ENCODE measurements around the gene ZNF536. TPM values are rescaled to one million over a fixed set of nuclear protein-coding genes. Genes with fewer than 3 reads are reported as not detected.

The ZNF536 gene
- total and polyA plus RNA-seq, 9 of the 15 experiments (the other 6 are each of a cell fraction or from before 2014, with no cell fraction given) = not detected

DNA sequence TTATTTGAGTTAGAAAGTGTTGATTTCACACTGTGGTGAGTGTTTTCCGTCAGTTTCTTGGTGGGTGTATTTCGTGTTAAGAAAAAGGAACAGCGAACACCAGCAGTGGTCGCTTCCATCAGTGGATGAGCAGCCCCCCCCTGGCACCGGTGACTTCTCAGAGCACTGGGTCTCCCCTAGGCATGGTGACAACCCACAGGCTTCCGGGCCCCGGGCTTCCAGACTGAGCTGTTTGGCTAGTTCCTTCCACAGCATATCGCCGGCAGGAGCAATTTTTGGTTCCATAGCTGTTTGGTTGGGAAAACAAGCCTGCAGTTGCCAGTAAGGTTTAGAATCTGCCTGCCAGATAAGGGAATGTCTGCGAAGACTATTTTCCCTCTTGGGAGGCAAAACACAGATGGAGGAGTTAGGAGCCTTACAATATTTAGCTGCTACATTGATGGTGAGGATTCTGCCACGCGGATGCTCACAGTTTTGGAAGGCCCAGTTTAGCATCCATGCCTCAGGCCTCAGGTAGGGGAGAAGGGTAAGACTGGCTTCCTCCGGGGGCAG lies 18.7 kb upstream of the ZNF536 start:
- BruUV-seq (replicated peaks) = no TSS peak
- FAIRE-seq = no peak
- TF ChIP-seq HNRNPL (IDR thresholded peaks at IDR 0.05; ENCODE audit: low read depth, low read length) (no peak), CBX3 (IDR thresholded peaks at IDR 0.05; ENCODE audit: borderline replicate concordance in 1 of 2, low read length in 2 of 2) (no peak), MGA (IDR thresholded peaks at IDR 0.05) (no peak), HDAC2 (IDR thresholded peaks at IDR 0.05) (no peak), SMAD4 (CRISPR knock-in tag; conservative IDR thresholded peaks at IDR 0.05) (no peak), CBX5 (IDR thresholded peaks at IDR 0.05; ENCODE audit: borderline replicate concordance, low read depth) (no peak), ZNF740 (CRISPR knock-in tag; IDR thresholded peaks at IDR 0.05) (no peak), ZNF740 (tag; IDR thresholded peaks at IDR 0.05) (no peak), RBM15 (IDR thresholded peaks at IDR 0.05; ENCODE audit: insufficient read depth, low read length) (no peak)

More for the DNA sequence above, 18.7 kb upstream of the ZNF536 start:
- Histone ChIP-seq H3K4me2 (ENCODE audit: insufficient read depth, low read length) (no peak overlapping the region), H4K20me1 (replicated peaks; ENCODE audit: control insufficient read depth, insufficient read depth, low read length) (0 out of 2 replicates have a peak, but pooled peaks cover 4% of the 10 kb centered on the region), H2AFZ (ENCODE audit: low read depth, low read length) (no peak overlapping the region), H3K4me3 (no peak overlapping the region), H3K27me3 (ENCODE audit: control insufficient read depth in 2 of 2, insufficient read depth in 2 of 2, low read length in 2 of 2) (peaks cover 1 to 3% of the 10 kb centered on the region in 2 experiments; a peak in 2 of 5 replicates), H3K9me3 (replicated peaks; ENCODE audit: control insufficient read depth, insufficient read depth, low read depth, low read length) (no peaks in the 10 kb centered on the region), H3K36me3 (ENCODE audit: control insufficient read depth, insufficient read depth, low read length) (no peaks in the 10 kb centered on the region), H3K9me1 (ENCODE audit: control insufficient read depth, insufficient read depth, low read length) (no peaks in the 10 kb centered on the region), H3K27ac (ENCODE audit: extremely low read depth, low read depth, low read length) (no peak overlapping the region), H3K4me1 (replicated peaks in 1 of 2; ENCODE audit: control insufficient read depth in 2 of 2, insufficient read depth in 2 of 2, low read length in 2 of 2) (no peaks in the 10 kb centered on the region), H3K79me2 (ENCODE audit: control insufficient read depth, insufficient read depth, low read length) (no peaks in the 10 kb centered on the region), H3K9ac (ENCODE audit: insufficient read depth in 1 of 2, low read depth in 2 of 2, low read length in 2 of 2) (no peak overlapping the region)
- WGBS (ENCODE audit: insufficient coverage, low coverage, missing lambda C conversion rate) = 0% methylated on average over 13 of the region's 13 CpGs
- ChIA-PET CTCF (ENCODE audit: low intra/inter-chr PET ratio) (no interaction called here), POLR2A (interaction anchor here (0.5 kb wide), 1 partner anchor 186 kb away, joined by 3 read pairs; no protein-coding TSS in a partner anchor)
- in situ Hi-C loops (cut with MboI) = no loop called here
- intact Hi-C loops (cut with micrococcal nuclease) = no loop called here
- no peak for ATAC-seq
- no peak for DNase-seq (ENCODE audit: extremely low read depth in 1 of 4, low spot score in 3 of 4)
